Neural crest cell (in vitro differentiated cells): ENCODE measurements around the gene SPATA45. TPM values are rescaled to one million over a fixed set of nuclear protein-coding genes. Genes with fewer than 3 reads are reported as not detected.

Experiments used
- DNase-seq: peaks from one replicate; pipeline ENCODE4 v3.0.0; 2021; ENCODE audit warnings: low read depth, mixed read lengths, low spot score
- H3K27ac Mint-ChIP-seq: one replicate; pipeline ENCODE4 v1.8.0; 2021; ENCODE audit warnings: mild to moderate bottlenecking, mixed read lengths; ENCODE audit not compliant: unreplicated experiment
- H3K27me3 Mint-ChIP-seq: 2 replicates; pipeline ENCODE4 v1.8.0; 2021; ENCODE audit warnings: low read depth, mild to moderate bottlenecking, mixed read lengths
- H3K36me3 Mint-ChIP-seq: 2 replicates; pipeline ENCODE4 v1.8.0; 2021; ENCODE audit warnings: low read depth, mild to moderate bottlenecking, mixed read lengths
- H3K4me1 Mint-ChIP-seq: 2 replicates; pipeline ENCODE4 v1.8.0; 2021; ENCODE audit warnings: mixed read lengths
- H3K4me3 Mint-ChIP-seq: one replicate; pipeline ENCODE4 v1.8.0; 2021; ENCODE audit warnings: mild to moderate bottlenecking, mixed read lengths
- H3K9me3 Mint-ChIP-seq: 2 replicates; pipeline ENCODE4 v1.8.0; 2021; ENCODE audit warnings: mixed read lengths
- total RNA-seq: library from RNA; stranded (reverse); gene quantifications from 2 replicates; pipeline ENCODE4 v1.2.1, GENCODE V29; 2021
- TF ChIP-seq, protein P1 (sequence below): fragments of 200-600 bp; sonication (generic); conservative IDR thresholded peaks from 2 replicates; pipeline ENCODE4 v1.5.0; 2021; ENCODE audit warnings: antibody characterized with exemption, mild to moderate bottlenecking

The SPATA45 gene
- total RNA-seq, 1 donor from 2014 or later, result 1.3 TPM

DNA sequence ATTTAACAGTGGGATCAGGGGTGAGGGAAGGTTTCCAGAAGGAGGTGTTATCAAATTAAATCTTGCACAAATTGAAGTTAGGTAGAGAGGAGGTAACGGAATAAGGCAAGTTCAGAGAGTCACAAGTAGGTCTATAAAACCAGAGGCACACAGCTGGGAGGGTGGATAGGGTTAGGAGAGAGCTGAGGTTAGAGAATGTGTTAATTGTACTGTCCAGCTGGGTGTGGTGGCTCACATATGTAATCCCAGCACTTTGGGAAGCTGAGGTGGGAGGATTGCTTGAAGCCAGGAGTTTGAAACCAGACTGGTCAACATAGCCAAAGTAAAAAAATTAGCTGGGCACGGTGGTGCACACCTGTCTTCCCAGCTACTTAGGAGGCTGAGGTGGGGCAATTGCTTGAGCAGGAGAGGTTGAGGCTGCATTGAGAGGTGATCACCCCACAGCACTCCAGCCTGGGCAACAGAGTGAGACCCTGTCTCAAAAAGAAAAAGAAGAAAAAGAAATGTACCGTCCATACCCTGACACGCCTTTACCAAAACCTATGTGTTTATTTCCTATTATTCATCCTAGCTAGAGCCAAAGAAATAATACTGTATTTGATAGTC is 20.2 kb downstream of the SPATA45 start:
- Mint-ChIP-seq H3K9me3 (peaks cover 11% of the 10 kb centered on the region), H3K36me3 (peaks cover 12% of the 10 kb centered on the region), H3K4me3 (no peak overlapping the region), H3K27me3 (no peaks in the 10 kb centered on the region), H3K27ac (no peak overlapping the region), H3K4me1 (no peaks in the 10 kb centered on the region)
- no peak for DNase-seq
- TF ChIP-seq, protein P1, sequence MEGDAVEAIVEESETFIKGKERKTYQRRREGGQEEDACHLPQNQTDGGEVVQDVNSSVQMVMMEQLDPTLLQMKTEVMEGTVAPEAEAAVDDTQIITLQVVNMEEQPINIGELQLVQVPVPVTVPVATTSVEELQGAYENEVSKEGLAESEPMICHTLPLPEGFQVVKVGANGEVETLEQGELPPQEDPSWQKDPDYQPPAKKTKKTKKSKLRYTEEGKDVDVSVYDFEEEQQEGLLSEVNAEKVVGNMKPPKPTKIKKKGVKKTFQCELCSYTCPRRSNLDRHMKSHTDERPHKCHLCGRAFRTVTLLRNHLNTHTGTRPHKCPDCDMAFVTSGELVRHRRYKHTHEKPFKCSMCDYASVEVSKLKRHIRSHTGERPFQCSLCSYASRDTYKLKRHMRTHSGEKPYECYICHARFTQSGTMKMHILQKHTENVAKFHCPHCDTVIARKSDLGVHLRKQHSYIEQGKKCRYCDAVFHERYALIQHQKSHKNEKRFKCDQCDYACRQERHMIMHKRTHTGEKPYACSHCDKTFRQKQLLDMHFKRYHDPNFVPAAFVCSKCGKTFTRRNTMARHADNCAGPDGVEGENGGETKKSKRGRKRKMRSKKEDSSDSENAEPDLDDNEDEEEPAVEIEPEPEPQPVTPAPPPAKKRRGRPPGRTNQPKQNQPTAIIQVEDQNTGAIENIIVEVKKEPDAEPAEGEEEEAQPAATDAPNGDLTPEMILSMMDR, result no peak

DNA sequence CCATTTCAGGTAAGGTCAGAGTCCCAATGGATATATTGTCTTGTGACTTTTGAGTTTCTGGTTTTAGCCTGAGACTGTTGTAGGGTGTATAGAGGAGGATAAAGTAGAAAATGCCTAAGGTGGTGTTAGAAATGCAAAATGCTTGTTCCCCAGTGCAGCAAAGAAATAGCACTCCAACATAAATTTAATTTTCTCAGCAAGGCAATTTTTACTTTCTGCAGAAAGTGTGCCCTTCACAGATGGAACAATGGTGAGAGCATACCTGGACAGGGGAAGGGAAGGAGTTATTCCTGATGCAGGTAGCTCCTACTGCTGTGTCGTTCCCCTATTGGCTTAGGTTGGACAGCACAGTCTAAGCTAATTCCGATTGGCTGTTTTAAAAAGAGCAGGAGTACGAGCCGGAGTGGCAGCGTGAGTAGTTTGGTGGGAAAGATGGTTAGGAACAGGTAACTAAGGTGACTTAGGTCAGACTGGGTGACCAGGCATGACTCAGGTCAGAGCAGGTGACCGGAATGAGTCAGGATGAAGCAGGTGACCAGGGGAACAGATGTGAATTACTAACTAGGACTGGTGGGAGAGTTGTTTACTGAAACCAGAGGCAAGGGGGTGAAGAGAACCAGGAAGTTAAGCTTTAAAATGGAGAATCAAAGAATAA is 21.5 kb downstream of the SPATA45 start:
- no peaks in the 10 kb centered on the region for H3K27me3 Mint-ChIP-seq
- no peak overlapping the region for H3K27ac Mint-ChIP-seq
- H3K9me3 Mint-ChIP-seq, result peaks cover 11% of the 10 kb centered on the region

GRCh38 chr1:212824201-212824600 is 23.2 kb downstream of the SPATA45 start:
- Mint-ChIP-seq H3K27me3 (no peaks in the 10 kb centered on the region), H3K27ac (peak overlapping the region; percentile 86), H3K4me1 (peaks cover 3% of the 10 kb centered on the region), H3K9me3 (peaks cover 11% of the 10 kb centered on the region), H3K4me3 (no peak overlapping the region), H3K36me3 (peaks cover 12% of the 10 kb centered on the region)
- no peak for DNase-seq
- TF ChIP-seq, protein P1, result no peak

More for the DNA sequence above, 21.5 kb downstream of the SPATA45 start:
- TF ChIP-seq, protein P1, result no peak
- no peak for DNase-seq
- Mint-ChIP-seq H3K4me3 (no peak overlapping the region), H3K36me3 (peaks cover 12% of the 10 kb centered on the region), H3K4me1 (no peaks in the 10 kb centered on the region)

DNA sequence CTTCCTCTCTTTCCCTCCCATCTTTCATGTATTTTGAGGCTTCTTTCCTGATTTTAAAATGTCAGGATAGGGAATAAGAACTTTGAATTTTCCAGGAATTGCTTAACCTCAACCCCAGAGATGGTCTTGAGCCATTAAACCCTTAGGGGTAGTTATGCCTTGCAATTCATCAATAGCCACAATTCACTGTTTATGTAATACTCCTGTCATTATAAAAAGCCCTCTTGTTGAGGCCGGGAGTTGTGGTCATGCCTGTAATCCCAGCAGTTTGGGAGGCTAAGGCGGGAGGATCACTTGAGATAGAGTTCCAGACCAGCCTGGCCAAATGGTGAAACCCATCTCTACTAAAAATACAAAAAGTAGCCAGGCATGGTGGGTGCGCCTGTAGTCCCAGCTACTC is 24.5 kb downstream of the SPATA45 start:
- Mint-ChIP-seq H3K27ac (no peak overlapping the region), H3K4me3 (no peak overlapping the region), H3K9me3 (peaks cover 11% of the 10 kb centered on the region), H3K27me3 (no peaks in the 10 kb centered on the region), H3K4me1 (peaks cover 3% of the 10 kb centered on the region), H3K36me3 (peaks cover 12% of the 10 kb centered on the region)
- TF ChIP-seq, protein P1, result no peak
- no peak for DNase-seq

GRCh38 chr1:212820969-212821368 is 26.5 kb downstream of the SPATA45 start:
- TF ChIP-seq, protein P1, result no peak
- Mint-ChIP-seq H3K4me1 (peaks cover 9% of the 10 kb centered on the region), H3K27me3 (no peaks in the 10 kb centered on the region), H3K36me3 (peaks cover 9% of the 10 kb centered on the region), H3K4me3 (no peak overlapping the region), H3K27ac (no peak overlapping the region), H3K9me3 (peaks cover 6% of the 10 kb centered on the region)
- DNase-seq, result no peak
